ENCODE measurements around the gene PRSS21.

PRSS21 gene

GRCh38 chr16:2779978-2780898 is 36.8 kb upstream of the PRSS21 start:
- no peak for DNase-seq

- DNase-seq = no peak
These were observed 34.3 kb upstream of the PRSS21 start for GRCh38 chr16:2782583-2783351.

DNA sequence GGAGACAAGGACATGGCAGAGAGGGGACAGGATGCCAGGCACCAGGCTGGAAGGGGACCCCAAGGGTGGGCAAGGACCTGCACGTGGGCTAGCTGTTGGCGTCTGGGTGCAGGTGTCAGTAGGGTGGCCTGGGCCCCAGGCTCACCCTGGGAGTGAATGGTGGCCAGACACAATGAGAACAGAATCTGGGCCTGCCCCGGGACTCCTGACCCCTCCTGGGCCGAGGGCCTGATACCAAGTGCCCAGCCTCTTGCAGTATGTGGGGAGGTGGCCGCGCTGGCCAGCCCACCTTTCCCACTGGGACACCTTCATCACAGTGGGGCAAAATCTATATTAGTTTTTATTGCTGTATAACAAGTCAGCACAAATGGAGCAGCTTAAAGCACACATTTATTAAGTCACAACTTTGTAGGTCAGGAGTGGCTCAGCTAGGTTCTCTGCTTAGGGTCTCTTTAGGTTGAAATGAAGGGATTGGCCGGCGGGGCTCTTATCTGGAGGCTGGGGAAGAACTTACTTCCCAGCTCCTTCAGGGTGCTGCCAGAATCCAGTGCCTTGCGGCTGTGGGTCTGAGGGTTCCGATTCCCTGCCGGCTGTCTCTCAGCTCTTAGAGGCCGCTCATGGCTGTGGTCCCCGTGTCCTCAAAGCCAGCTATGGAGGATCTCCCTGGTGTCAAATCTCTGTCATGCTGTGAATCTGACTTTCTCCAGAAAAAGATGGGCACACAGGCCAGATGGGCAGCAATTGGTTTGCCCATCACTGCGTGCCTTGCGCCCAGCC is 33.3 kb upstream of the PRSS21 start:
- DNase-seq = no peak

- no peak for DNase-seq
These were observed 32.5 kb upstream of the PRSS21 start for GRCh38 chr16:2784358-2785100.

DNA sequence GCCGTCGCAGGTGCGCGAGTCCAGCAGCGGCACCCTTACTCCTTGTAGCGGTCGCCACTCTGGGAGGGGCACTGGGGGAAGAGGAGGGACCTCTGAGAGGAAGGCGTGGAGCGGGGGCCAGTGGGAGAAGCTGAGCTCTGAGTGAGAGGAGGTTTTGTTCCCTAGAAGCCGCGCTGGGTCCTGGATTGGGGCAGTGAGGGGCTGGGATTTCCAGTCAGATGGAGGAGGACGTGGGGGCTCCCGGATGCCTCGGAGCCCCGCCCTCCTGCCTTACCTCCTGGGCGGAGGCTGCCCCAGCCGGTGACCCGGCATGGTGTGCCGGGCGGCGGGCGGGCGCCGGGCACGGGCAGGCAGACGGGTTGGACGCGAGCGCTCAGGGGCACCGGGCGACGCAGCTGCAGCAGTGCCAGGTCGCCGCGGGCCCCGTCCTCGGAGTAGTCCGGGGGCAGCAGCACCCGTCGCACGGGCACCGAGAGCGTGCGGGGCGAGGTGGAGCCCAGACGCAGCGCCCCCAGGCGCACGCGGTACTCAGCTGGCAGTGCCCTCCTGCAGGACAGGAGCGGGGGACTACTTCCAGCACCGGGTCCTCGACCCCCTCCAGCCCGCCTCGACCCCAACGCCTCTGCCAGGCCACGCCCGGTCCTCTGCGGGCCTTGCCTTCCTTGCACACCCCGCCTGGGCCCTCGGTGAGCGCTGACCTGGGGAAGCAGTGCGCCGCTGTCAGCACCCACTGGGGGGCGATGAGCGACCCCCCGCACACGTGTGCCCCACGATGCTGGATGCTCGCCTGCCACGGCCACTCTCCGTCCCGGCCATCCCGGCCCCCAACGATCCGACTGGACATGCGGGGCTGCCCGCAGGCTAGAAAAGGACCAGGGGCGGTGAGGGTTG is 31.7 kb upstream of the PRSS21 start:
- no peak for DNase-seq

GRCh38 chr16:2786061-2786825 is 30.8 kb upstream of the PRSS21 start:
- no peak for DNase-seq

GRCh38 chr16:2786826-2787151 is 30.2 kb upstream of the PRSS21 start:
- DNase-seq = no peak

DNA sequence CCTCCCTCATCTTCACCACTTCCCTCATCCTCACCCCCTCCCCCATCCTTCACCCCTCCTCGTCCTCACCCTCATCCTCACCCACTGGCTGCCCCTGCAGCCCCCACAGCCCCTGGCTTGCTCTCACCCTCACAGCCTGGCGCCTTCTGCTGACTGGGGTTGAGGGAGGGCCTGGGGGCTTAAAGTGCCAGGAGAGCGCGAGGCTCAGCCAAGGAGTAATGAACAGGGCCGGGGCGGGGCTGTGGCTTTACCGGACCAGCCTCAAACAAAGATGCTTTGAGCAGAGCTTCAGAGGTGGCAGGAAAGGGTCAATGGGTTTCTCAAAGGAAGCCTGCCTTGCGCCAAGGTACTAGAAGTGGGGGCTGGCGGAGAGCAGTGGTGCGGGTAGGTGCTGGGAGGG is 29.6 kb upstream of the PRSS21 start, which contains the start of gene PRSS33:
PRSS33 (minus strand) TSS at position 155 of the 400 bp plus-strand sequence. CDS start 1,013 bp downstream, outside the sequence.
- DNase-seq = no peak

DNA sequence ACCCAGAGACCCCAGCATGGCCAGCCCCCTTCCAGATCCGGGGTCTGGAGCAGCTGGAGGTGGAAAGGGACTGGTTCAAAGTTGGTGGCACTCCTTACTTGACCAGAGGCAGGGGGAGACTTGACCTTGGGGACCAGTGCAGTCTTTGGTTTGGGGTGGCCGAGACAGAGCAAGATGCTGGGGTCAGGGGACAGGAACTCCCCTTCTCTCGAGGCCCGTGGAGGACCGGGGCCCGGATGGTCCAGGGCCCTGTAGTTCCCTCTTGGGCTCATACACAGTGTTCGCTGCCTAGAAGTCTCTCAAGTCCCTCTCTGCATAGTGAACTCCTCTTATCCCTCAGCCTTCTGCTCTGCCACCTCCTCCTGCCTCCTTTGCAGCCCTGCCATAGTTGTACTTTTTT is 29.1 kb upstream of the PRSS21 start:
- no peak for DNase-seq

DNA sequence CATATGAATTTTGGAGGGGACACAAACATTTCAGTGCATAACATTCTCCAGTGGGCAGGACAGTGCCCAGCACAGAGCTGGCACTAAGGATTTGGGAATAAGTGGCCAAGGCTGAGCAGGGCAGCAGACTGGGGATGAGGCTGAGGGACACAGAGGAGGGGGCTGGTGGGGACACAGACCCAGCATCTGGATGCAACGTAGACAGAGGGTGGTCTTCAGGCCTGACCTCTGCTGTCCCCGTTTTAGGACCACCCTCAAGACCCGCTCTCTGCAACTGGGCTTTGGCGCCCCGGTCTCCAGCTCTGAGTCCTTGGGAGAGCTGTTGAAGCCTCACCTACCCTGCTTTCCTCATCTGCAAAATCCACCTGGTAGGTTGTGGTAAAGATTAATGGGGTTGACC is 26.4 kb upstream of the PRSS21 start:
- no peak for DNase-seq

- DNase-seq = no peak
These were observed 25.9 kb upstream of the PRSS21 start for GRCh38 chr16:2791174-2791573.

GRCh38 chr16:2792940-2793339 is 24.1 kb upstream of the PRSS21 start:
- DNase-seq = no peak

DNA sequence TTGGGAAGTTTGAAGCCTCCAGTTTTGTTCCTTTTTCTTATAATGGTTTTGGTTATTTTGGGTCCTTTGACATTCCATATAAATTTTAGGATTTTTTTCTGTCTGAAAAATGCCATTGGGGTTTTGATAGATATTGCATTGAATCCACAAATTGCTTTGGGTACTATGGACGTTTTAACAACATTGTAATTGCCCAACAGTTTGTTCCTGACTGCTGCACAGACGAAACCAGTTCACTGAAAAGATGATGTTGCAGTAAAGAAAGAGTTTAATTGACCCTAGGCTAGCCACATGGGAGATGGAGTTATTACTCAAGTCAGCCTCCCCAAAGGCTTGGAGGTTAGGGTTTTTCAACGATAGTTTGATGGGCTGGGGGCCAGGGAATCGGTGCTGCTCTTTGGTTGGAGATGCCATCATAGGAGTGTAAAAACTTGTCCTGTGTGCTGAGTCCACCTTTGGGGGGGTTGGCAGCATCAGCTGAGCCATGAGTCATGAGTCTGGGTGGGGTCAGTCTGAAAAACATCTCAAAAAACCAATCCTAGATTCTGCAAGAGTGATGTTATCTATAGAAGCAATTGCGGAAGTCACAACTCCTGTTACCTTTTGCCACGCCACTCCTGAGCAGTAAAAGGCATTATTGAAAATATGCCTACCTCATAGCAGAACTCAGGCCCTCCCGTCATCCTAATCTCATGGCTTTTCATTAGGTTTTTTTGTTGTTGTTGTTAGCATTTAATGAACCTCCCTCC is 21.5 kb upstream of the PRSS21 start:
- DNase-seq = no peak

DNA sequence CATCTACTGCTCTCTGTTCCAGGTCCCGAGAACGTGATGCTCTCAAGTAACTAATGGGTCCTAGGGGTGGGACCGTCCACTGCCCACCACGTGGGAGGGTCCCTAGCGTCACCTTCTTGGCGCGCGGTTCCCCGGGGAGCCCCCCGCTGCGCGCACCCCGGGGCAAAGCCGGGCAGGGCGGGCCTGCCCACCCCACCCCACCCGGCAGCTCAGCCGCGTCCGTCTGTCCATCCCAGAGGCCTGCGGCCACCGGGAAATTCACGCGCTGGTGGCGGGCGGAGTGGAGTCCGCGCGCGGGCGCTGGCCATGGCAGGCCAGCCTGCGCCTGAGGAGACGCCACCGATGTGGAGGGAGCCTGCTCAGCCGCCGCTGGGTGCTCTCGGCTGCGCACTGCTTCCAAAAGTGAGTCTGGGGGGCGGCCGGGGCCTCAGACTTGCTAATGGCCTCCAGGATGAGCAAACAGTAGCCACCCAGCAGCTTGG is 18.3 kb upstream of the PRSS21 start:
- DNase-seq = no peak

DNA sequence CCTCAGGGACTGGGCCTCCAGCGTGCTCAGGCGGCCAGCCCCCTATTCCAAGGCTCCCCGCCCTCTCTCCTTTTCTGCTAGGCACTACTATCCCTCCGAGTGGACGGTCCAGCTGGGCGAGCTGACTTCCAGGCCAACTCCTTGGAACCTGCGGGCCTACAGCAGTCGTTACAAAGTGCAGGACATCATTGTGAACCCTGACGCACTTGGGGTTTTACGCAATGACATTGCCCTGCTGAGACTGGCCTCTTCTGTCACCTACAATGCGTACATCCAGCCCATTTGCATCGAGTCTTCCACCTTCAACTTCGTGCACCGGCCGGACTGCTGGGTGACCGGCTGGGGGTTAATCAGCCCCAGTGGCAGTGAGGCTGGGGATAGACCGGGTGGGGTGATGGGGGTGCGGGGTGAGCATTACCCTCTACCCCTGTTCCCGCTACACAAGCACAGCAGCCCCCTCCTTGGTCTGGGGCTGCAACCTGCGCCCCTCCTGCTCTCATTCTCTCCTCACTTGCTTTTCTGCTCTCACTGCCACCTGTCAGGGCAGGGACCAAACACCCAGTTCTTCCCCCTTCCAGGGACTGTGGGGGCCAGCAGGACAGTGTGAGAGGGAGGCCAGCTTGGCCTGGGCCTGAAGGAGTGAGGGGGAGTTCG is 17.7 kb upstream of the PRSS21 start:
- DNase-seq = no peak

GRCh38 chr16:2799859-2800226 is 17.2 kb upstream of the PRSS21 start:
- DNase-seq = peak; percentile 32

- DNase-seq = no peak
These were observed 13.4 kb upstream of the PRSS21 start for GRCh38 chr16:2803545-2804195.

DNA sequence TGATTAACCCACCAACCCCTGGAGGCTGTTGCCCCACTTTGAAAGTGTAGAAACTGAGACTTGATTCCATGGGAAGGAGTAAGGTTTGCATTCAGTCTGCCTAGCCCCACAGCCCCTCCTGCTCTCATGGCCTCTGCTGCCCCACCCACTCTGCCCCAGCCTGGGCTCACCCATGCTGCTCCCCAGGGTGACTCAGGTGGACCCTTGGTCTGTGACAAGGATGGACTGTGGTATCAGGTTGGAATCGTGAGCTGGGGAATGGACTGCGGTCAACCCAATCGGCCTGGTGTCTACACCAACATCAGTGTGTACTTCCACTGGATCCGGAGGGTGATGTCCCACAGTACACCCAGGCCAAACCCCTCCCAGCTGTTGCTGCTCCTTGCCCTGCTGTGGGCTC is 12.3 kb upstream of the PRSS21 start:
- no peak for DNase-seq

DNA sequence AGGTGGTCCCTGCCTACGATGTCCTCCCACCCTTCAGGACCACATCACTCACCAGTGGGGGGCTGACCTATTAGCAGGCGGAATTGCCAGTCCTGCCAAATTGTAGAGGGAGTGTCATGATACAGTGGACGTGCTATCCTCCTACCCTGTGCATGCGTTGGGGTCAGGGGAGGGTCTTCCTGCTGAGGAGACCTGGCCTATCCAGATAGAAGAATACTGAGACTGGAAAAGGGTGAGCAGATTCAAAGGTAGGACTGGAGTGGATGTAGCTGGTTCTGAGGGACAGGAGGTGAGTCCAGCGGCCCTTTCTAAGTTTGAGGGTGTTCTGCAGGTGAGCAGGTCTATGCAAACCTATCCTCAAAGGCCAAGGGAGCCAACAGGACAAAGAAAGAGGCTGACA is 10.8 kb upstream of the PRSS21 start:
- DNase-seq = no peak
